ENCODE results near the gene SUGT1. TPM values are rescaled to one million over a fixed set of nuclear protein-coding genes. Genes with fewer than 3 reads are reported as not detected.

Gene SUGT1
- total and polyA plus RNA-seq, 2 of the 13 experiments (the other 11 are each of a cell fraction or from before 2014, with no cell fraction given), result 23.1 to 71.2 TPM

DNA sequence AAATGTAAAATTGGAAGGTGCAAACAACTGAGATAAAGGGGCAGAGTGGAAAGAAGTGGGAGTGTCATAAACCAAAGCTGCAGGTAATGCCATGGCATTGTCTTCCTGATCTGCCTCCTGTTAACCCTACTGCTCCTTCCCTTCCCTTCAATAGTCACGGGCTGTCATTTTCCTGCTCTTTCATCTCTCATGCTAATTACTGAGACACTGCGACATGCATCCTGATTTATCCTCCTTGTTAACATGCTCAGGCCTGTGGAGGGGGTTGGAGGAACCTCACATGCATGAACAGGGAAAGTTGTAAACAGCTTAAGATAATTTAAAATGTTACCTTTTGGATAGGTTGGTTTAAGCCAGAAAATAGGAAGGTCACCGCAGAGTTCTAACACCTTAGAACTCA is 59.7 kb downstream of the SUGT1 start:
- 28% methylated on average over 3 of the region's 3 CpGs for WGBS (ENCODE audit: low lambda C conversion rate)
- peaks cover 0 to 1% of the 10 kb centered on the region in 2 experiments; a peak in 1 of 5 replicates for H3K27me3 ChIP-seq (ENCODE audit: control insufficient read depth in 1 of 2, insufficient read depth in 2 of 2, low read length in 2 of 2)
- FAIRE-seq (no peak), ATAC-seq (no peak), DNase-seq (ENCODE audit: low spot score) (no peak)
- H3K4me1 ChIP-seq (ENCODE audit: insufficient read depth, low read length), result no peaks in the 10 kb centered on the region
- in situ Hi-C loops (cut with HindIII; ENCODE audit: extremely low pct_ligation_motif_present, low pct_unique_long_range_greater_than_20kb) (no loop called here), intact Hi-C loops (cut with micrococcal nuclease; ENCODE audit: unreplicated experiment) (no loop called here)
- ChIA-PET POLR2A (no interaction called here), CTCF (ENCODE audit: low intra/inter-chr PET ratio, low total read pairs) (no interaction called here)
- no peak overlapping the region for H3K9ac ChIP-seq (ENCODE audit: insufficient read depth, low read depth, low read length)
- no peak overlapping the region for H3K27ac ChIP-seq (ENCODE audit: extremely low read length, insufficient read depth, low read length)
- BruUV-seq (replicated peaks), result no TSS peak
- H3K4me2 ChIP-seq (ENCODE audit: low read depth, low read length), result no peak overlapping the region
- H3K36me3 ChIP-seq (replicated peaks in 1 of 2; ENCODE audit: control insufficient read depth in 1 of 2, insufficient read depth in 2 of 2, low read length in 2 of 2), result no peaks in the 10 kb centered on the region
- no peaks in the 10 kb centered on the region for H3K9me3 ChIP-seq (ENCODE audit: low read length)
- no peak overlapping the region for H2AFZ ChIP-seq (ENCODE audit: low read length)
- no peak overlapping the region for H3K4me3 ChIP-seq (replicated peaks in 1 of 3; ENCODE audit: insufficient read depth in 1 of 3, low read depth in 2 of 3, low read length in 3 of 3)
- no peaks in the 10 kb centered on the region for H4K20me1 ChIP-seq (ENCODE audit: insufficient read depth, low read length)
- no peaks in the 10 kb centered on the region for H3K79me2 ChIP-seq (ENCODE audit: insufficient read depth, low read length)
- TF ChIP-seq CREM (IDR thresholded peaks at IDR 0.05) (no peak), CREM (CRISPR knock-in tag; IDR thresholded peaks at IDR 0.05) (no peak), SIN3B (IDR thresholded peaks at IDR 0.05; ENCODE audit: low read length) (no peak), FOXA3 (CRISPR knock-in tag; IDR thresholded peaks at IDR 0.05) (no peak), ZNF446 (CRISPR knock-in tag; IDR thresholded peaks at IDR 0.05) (no peak), HES4 (CRISPR knock-in tag; IDR thresholded peaks at IDR 0.05; ENCODE audit: borderline replicate concordance) (no peak), ZNF616 (CRISPR knock-in tag; IDR thresholded peaks at IDR 0.05; ENCODE audit: low read depth) (no peak), ZNF382 (CRISPR knock-in tag; IDR thresholded peaks at IDR 0.05; ENCODE audit: borderline replicate concordance) (no peak)
- TF ChIP-seq, protein P1, sequence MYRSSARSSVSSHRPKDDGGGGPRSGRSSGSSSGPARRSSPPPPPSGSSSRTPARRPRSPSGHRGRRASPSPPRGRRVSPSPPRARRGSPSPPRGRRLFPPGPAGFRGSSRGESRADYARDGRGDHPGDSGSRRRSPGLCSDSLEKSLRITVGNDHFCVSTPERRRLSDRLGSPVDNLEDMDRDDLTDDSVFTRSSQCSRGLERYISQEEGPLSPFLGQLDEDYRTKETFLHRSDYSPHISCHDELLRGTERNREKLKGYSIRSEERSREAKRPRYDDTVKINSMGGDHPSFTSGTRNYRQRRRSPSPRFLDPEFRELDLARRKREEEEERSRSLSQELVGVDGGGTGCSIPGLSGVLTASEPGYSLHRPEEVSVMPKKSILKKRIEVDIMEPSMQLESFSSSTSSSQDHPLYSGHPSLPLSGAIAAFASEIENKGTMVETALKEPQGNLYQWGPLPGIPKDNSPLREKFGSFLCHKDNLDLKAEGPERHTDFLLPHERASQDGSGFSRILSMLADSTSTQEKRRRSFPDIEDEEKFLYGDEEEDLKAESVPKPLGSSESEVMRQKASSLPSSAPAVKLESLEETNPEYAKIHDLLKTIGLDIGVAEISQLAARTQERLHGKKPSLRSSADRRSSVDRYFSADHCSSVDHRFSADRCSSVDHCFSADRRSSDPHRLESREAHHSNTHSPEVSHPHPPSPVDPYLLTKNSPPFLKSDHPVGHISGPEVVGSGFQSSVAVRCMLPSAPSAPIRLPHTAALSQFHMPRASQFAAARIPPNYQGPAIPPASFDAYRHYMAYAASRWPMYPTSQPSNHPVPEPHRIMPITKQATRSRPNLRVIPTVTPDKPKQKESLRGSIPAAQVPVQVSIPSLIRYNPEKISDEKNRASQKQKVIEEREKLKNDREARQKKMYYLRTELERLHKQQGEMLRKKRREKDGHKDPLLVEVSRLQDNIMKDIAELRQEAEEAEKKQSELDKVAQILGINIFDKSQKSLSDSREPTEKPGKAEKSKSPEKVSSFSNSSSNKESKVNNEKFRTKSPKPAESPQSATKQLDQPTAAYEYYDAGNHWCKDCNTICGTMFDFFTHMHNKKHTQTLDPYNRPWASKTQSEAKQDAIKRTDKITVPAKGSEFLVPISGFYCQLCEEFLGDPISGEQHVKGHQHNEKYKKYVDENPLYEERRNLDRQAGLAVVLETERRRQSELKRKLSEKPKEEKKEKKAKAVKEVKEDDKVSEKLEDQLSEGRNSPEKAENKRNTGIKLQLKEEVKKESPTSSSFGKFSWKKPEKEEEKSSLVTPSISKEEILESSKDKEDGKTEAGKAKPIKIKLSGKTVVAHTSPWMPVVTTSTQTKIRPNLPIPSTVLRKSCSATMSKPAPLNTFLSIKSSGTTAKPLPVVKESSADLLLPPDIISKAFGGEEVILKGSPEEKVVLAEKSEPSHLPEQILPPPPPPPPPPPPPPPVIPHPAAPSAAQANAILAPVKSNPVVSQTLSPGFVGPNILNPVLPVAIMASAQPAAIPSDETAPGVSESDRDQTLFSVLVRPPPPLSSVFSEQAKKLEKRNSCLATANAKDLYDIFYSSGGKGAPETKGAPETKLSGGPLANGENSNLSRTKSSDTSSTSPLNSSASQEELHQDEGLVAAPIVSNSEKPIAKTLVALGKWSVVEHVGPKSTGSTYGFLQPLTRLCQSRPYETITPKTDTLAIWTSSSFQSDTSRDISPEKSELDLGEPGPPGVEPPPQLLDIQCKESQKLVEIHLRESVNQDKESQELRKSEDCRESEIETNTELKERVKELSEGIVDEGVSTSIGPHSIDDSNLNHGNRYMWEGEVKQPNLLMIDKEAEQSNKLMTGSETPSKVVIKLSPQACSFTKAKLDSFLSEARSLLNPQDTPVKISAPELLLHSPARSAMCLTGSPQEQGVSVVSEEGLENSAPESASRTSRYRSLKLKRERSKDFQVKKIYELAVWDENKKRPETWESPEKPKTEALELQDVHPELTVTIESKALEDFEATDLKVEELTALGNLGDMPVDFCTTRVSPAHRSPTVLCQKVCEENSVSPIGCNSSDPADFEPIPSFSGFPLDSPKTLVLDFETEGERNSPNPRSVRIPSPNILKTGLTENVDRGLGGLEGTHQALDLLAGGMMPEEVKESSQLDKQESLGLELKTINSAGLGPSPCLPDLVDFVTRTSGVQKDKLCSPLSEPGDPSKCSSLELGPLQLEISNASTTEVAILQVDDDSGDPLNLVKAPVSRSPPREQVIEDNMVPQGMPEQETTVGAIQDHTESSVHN (CRISPR knock-in tag; IDR thresholded peaks at IDR 0.05), result no peak
- TF ChIP-seq, protein P2, sequence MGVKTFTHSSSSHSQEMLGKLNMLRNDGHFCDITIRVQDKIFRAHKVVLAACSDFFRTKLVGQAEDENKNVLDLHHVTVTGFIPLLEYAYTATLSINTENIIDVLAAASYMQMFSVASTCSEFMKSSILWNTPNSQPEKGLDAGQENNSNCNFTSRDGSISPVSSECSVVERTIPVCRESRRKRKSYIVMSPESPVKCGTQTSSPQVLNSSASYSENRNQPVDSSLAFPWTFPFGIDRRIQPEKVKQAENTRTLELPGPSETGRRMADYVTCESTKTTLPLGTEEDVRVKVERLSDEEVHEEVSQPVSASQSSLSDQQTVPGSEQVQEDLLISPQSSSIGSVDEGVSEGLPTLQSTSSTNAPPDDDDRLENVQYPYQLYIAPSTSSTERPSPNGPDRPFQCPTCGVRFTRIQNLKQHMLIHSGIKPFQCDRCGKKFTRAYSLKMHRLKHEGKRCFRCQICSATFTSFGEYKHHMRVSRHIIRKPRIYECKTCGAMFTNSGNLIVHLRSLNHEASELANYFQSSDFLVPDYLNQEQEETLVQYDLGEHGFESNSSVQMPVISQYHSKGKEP (CRISPR knock-in tag; IDR thresholded peaks at IDR 0.05), result no peak
- TF ChIP-seq, protein P3, sequence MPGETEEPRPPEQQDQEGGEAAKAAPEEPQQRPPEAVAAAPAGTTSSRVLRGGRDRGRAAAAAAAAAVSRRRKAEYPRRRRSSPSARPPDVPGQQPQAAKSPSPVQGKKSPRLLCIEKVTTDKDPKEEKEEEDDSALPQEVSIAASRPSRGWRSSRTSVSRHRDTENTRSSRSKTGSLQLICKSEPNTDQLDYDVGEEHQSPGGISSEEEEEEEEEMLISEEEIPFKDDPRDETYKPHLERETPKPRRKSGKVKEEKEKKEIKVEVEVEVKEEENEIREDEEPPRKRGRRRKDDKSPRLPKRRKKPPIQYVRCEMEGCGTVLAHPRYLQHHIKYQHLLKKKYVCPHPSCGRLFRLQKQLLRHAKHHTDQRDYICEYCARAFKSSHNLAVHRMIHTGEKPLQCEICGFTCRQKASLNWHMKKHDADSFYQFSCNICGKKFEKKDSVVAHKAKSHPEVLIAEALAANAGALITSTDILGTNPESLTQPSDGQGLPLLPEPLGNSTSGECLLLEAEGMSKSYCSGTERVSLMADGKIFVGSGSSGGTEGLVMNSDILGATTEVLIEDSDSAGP (CRISPR knock-in tag; IDR thresholded peaks at IDR 0.05; ENCODE audit: borderline replicate concordance), result no peak
